Mucosa of descending colon (tissue), 3 donors: ENCODE data around the gene ATP5F1E. TPM values are rescaled to one million over a fixed set of nuclear protein-coding genes. Genes with fewer than 3 reads are reported as not detected.
"Not testable (repeated sequence)": the region's sequence is repeated elsewhere in the genome, so short reads cannot be mapped to it uniquely, and the experiment has no call there.

Source experiments
- ATAC-seq: fragments of 200-7000 bp; cut with Tn5 transposase; one replicate; pipeline ENCODE4 v1.9.1; 2020; ENCODE audit warnings: mild to moderate bottlenecking, moderate library complexity
- DNase-seq, 3 donors: peaks; one replicate each; pipeline ENCODE4 v3.0.0-alpha.2; 2020
- H3K36me3 ChIP-seq: fragments of 200-600 bp; one replicate; pipeline ENCODE4 v1.8.0; 2021; ENCODE audit warnings: low read depth, mild to moderate bottlenecking
- H3K4me1 ChIP-seq: fragments of 200-600 bp; one replicate; pipeline ENCODE4 v1.8.0; 2021; ENCODE audit warnings: low read depth, mild to moderate bottlenecking
- H3K4me3 ChIP-seq: fragments of 200-600 bp; one replicate; pipeline ENCODE4 v1.8.0; 2021; ENCODE audit warnings: mild to moderate bottlenecking
- H3K9me3 ChIP-seq: fragments of 200-600 bp; one replicate; pipeline ENCODE4 v1.8.0; 2021; ENCODE audit warnings: mild to moderate bottlenecking
- intact Hi-C, 2 donors: fragments of 100-400 bp; cut with DNase I in 1 of 2; cut with micrococcal nuclease in 1 of 2; formaldehyde crosslinking; loops; one replicate each; pipeline versions ENCODE4 v1.11.0 to v1.11.1; 2022; cut with DNase I, micrococcal nuclease
- total RNA-seq, 3 donors: library from RNA; stranded (reverse); fragmentation: NEBNext Ultra II Directional in 2 of 3; extraction: Animal tissue kit (Norgen Biotek cat#: 25700) in 2 of 3; gene quantifications; one replicate each; pipeline versions ENCODE4 v1.2.1 to v1.2.4, GENCODE V29; 2021 to 2023
- TF ChIP-seq, protein P1 (sequence below): fragments of 200-600 bp; IDR thresholded peaks from one replicate; pipeline ENCODE4 v1.8.0; 2022; ENCODE audit warnings: antibody characterized with exemption, mild to moderate bottlenecking
- donor health status: DM: no; HTN: no; CAD: no; lungs with moderate emphysema.
- donor health status: DM: no; HTN: no; CAD: no.
- donor health status: DM: no; HTN: yes; CAD: no.

ATP5F1E gene
- total RNA-seq, 3 donors from 2014 or later = 65.4 to 76.1 (median 71.3) TPM

DNA sequence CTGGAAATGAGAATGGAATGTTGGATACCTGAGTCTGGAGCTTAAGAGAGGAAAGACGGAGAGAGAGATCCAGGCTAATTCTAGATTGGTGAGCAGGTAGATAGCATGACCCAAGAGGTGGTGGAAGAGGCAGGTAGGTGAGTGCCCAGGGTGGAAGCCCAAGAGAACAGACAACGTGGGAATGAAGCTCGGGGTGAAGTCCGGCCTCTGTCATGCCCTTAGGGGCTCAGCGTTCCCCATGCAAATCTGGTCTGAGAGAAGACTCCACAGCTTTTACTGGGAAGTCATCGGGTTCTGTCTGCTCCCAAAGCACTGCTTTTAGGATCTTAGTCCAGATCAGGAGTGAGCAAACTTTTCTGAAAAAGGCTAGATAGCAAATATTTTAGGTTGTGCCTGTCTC lies 47.4 kb downstream of the ATP5F1E start:
- ATAC-seq (no peak), DNase-seq (no peak)
- Histone ChIP-seq H3K36me3 (peaks cover 4% of the 10 kb centered on the region), H3K4me1 (peaks cover 19% of the 10 kb centered on the region), H3K9me3 (no peaks in the 10 kb centered on the region), H3K4me3 (no peak overlapping the region)
- TF ChIP-seq, protein P1, sequence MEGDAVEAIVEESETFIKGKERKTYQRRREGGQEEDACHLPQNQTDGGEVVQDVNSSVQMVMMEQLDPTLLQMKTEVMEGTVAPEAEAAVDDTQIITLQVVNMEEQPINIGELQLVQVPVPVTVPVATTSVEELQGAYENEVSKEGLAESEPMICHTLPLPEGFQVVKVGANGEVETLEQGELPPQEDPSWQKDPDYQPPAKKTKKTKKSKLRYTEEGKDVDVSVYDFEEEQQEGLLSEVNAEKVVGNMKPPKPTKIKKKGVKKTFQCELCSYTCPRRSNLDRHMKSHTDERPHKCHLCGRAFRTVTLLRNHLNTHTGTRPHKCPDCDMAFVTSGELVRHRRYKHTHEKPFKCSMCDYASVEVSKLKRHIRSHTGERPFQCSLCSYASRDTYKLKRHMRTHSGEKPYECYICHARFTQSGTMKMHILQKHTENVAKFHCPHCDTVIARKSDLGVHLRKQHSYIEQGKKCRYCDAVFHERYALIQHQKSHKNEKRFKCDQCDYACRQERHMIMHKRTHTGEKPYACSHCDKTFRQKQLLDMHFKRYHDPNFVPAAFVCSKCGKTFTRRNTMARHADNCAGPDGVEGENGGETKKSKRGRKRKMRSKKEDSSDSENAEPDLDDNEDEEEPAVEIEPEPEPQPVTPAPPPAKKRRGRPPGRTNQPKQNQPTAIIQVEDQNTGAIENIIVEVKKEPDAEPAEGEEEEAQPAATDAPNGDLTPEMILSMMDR = no peak
- intact Hi-C loops = no loop called here

DNA sequence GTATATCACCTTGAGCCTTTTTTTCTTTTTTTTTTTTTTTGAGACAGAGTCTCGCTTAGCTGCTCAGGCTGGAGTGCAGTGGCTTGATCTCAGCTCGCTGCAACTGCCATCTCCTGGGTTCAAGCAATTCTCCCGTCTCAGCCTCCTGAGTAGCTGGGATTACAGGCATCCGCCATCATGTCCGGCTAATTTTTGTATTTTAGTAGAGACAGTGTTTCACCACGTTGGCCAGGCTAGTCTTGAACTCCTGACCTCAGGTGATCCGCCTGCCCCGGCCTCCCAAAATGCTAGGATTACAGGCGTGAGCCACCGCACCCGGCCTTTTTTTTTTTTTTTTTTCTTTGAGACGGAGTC lies 49.0 kb downstream of the ATP5F1E start:
- intact Hi-C loops, H3K9me3 ChIP-seq, H3K36me3 ChIP-seq, DNase-seq, ATAC-seq, H3K4me3 ChIP-seq: not testable (repeated sequence)
- peaks cover 19% of the 10 kb centered on the region for H3K4me1 ChIP-seq

DNA sequence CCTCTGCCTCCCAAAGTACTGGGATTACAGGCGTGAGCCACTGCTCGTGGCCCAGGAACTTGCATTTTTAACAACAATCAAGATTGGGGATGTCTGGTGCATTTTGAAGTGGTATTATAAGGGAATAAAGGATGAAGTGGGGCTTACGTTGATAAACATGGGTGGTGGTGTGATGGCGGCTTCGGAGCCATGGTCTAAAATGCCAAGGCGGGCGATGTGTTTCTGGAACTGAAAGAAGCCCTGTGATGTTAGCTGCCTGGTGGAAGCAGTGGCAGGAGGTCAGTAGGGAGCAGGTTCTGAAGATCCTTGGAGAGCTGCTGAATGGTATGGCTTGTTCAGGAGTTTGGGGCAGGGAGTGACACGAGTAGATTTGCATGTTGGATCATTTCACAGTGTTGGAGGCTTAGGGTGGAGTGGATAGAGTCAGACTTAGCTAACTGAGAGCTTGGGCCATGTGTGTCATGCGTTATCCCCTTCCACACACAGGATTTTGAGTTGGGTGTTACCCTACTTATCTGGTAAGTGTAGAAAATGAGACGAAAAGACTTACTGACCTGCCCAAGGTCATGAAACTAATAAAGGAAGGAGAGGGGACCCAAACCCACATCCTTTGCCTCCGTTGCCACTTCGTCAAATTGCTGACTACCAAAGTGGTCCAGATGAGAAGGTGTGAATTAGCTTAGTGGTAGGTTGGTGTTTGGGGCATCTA lies 49.6 kb downstream of the ATP5F1E start:
- Histone ChIP-seq H3K4me3 (no peak overlapping the region), H3K9me3 (no peaks in the 10 kb centered on the region), H3K36me3 (no peaks in the 10 kb centered on the region), H3K4me1 (peaks cover 19% of the 10 kb centered on the region)
- ATAC-seq = no peak
- TF ChIP-seq, protein P1 = no peak
- intact Hi-C loops = no loop called here
- no peak for DNase-seq

DNA sequence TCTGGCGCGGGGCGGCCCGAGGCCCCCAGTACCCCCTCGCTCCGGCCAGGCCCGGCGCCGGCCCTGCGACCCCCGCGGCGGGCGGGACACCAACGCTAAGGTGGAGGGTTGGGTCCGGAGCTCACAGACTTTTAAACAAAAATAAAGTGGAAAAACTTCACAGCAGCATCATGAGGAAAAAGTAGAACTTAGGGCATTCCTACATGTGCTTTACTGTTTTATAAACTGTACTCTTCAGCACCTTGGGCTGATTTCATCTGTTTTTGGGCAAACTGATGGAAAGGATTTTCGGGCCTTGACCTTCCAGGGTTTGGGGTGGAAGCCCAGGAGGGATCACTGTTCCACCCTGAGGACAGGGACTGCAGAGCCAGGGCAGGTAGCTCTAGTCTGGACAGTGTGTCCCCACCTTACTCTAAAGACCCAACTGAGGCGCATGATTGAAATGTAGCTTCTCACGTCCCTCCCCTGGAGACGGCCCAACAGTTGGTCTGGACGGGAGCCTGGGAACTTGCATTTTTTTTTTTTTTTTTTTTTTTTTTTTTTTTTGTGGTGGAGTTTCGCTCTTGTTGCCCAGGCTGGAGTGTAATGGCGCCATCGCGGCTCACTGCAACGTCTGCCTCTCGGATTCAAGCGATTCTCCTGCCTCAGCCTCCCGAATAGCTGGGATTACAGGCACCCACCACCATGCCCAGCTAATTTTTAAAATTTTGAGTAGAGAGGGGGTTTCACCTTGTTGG lies 50.3 kb downstream of the ATP5F1E start:
- intact Hi-C loops = no loop called here
- Histone ChIP-seq H3K36me3 (no peaks in the 10 kb centered on the region), H3K9me3 (no peaks in the 10 kb centered on the region), H3K4me3 (peak overlapping the region; percentile 61), H3K4me1 (peaks cover 19% of the 10 kb centered on the region)
- TF ChIP-seq, protein P1 = no peak
- peak in 1 of 3 donors; percentile 24 for DNase-seq
- ATAC-seq = no peak

DNA sequence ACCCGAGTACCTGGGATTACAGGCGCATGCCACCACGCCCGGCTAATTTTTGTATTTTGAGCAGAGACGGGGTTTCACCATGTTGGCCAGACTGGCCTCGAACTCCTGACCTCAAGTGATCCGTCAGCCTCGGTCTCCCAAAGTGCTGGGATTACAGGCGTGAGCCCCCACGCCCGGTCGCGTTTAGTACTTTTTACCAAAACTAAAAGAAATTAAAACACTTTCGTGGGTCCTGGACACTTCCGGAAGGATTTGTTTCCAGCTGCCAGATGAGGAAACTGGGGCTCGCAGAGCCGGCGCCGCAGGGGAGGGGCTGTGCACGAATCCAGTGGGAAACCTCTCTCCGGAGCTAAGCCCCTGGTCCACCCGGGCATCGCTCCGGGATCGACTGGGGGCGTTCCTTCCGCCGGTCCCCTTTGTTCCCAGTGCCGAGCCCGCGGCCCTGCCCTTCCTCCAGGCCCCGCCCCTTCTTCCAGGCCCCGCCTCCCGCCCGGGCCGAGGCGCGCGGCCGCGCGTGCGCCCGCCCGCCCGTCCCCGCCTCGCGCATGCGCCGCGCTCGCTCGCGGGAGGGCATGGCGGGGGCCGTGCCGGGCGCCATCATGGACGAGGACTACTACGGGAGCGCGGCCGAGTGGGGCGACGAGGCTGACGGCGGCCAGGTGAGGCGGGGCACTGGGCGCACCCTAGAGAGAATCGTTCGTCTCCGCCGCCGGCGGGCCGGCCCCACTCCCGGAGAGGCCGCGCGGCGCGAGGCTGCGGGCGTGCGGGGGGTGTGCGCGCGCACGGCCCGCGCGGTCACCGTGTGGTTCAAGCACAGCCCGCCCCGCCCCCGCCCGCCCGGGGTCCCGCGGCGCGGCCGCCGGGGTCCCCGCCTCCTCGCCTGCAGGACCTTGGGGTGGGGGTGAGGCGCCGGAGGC lies 51.2 kb downstream of the ATP5F1E start, which contains the start of gene NELFCD:
Gene NELFCD, plus strand, starts transcription at position 546 of the 917 bp plus-strand sequence. Its CDS starts 54 bp downstream, at position 600.
- ATAC-seq (peak; percentile 98), DNase-seq (peak; percentile 92 to 96 (median 93))
- no peaks in the 10 kb centered on the region for H3K36me3 ChIP-seq
- TF ChIP-seq, protein P1 = no peak
- peak within 1 kb of the TSS; percentile 61 for H3K4me3 ChIP-seq
- peaks cover 19% of the 10 kb centered on the region for H3K4me1 ChIP-seq
- intact Hi-C loops = no loop called here
- no peaks in the 10 kb centered on the region for H3K9me3 ChIP-seq
